PC-3 (cell line): ENCODE measurements around the gene GSTP1.

Experiments used
- CTCF ChIP-seq: fragments of 300-600 bp; sonication (generic); conservative IDR thresholded peaks from 2 replicates; pipeline ENCODE4 v1.5.1; 2017; ENCODE audit warnings: antibody characterized with exemption, low read depth, mild to moderate bottlenecking, low read length
- EZH2 ChIP-seq: fragments of 300-600 bp; sonication (generic); IDR thresholded peaks from one replicate; pipeline ENCODE4 v1.6.1; 2017; ENCODE audit warnings: antibody characterized with exemption, mild to moderate bottlenecking, low read length; ENCODE audit not compliant: unreplicated experiment
- EZH2phosphoT487 ChIP-seq: fragments of 300-600 bp; sonication (generic); IDR thresholded peaks from 2 replicates; pipeline ENCODE4 v1.6.1; 2018; ENCODE audit warnings: mild to moderate bottlenecking, antibody characterized with exemption, low read length, borderline replicate concordance

- peak; percentile 28; the same call in 1 of the 2 replicates for TF ChIP-seq CTCF
- TF ChIP-seq EZH2 = no peak
- TF ChIP-seq EZH2phosphoT487 = no peak
Observed at GRCh38 chr11:67541198-67541597, 42.4 kb upstream of the GSTP1 start.
